GM20431 (cell line): Measurements from ENCODE around the gene CACNA2D3.

Experiments used
- in situ Hi-C: fragments of 300-500 bp; cut with MseI, MboI; formaldehyde crosslinking; loops from one replicate; pipeline ENCODE4 v1.15.0; 2020; ENCODE audit warnings: low sequenced_read_pairs; ENCODE audit not compliant: unreplicated experiment

CACNA2D3 gene

GRCh38 chr3:54541369-54541768, 419.0 kb downstream of the CACNA2D3 start:
- in situ Hi-C loops, result no loop called here

GRCh38 chr3:54543446-54543845, 421.1 kb downstream of the CACNA2D3 start:
- in situ Hi-C loops, result no loop called here

- in situ Hi-C loops, result no loop called here
These were observed 424.7 kb downstream of the CACNA2D3 start for GRCh38 chr3:54547051-54547450.

GRCh38 chr3:54547846-54548245, 425.5 kb downstream of the CACNA2D3 start:
- in situ Hi-C loops, result no loop called here

GRCh38 chr3:54549607-54550220, 427.4 kb downstream of the CACNA2D3 start:
- in situ Hi-C loops, result no loop called here

GRCh38 chr3:54550221-54550977, 428.0 kb downstream of the CACNA2D3 start:
- in situ Hi-C loops, result no loop called here

- in situ Hi-C loops, result no loop called here
These were observed 434.3 kb downstream of the CACNA2D3 start for GRCh38 chr3:54556630-54557029.

GRCh38 chr3:54557538-54558428, 435.4 kb downstream of the CACNA2D3 start:
- in situ Hi-C loops, result no loop called here

GRCh38 chr3:54563501-54564200, 441.3 kb downstream of the CACNA2D3 start:
- in situ Hi-C loops, result no loop called here

- in situ Hi-C loops, result no loop called here
These were observed 442.1 kb downstream of the CACNA2D3 start for GRCh38 chr3:54564374-54564925.

GRCh38 chr3:54565956-54566355, 443.6 kb downstream of the CACNA2D3 start:
- in situ Hi-C loops, result no loop called here

GRCh38 chr3:54567949-54568348, 445.6 kb downstream of the CACNA2D3 start:
- in situ Hi-C loops, result no loop called here

GRCh38 chr3:54570008-54570407, 447.7 kb downstream of the CACNA2D3 start:
- in situ Hi-C loops, result no loop called here

- in situ Hi-C loops, result no loop called here
These were observed 450.0 kb downstream of the CACNA2D3 start for GRCh38 chr3:54572197-54572895.

GRCh38 chr3:54573858-54574257, 451.5 kb downstream of the CACNA2D3 start:
- in situ Hi-C loops, result no loop called here

GRCh38 chr3:54574906-54575617, 452.7 kb downstream of the CACNA2D3 start:
- in situ Hi-C loops, result no loop called here

GRCh38 chr3:54575618-54575960, 453.2 kb downstream of the CACNA2D3 start:
- in situ Hi-C loops, result no loop called here

GRCh38 chr3:54577313-54577712, 455.0 kb downstream of the CACNA2D3 start:
- in situ Hi-C loops, result no loop called here

- in situ Hi-C loops, result no loop called here
These were observed 456.1 kb downstream of the CACNA2D3 start for GRCh38 chr3:54578417-54578816.
